GM12878 (cell line): ENCODE results near the gene GPR39. TPM values are rescaled to one million over a fixed set of nuclear protein-coding genes. Genes with fewer than 3 reads are reported as not detected.

Experiments
- ATAC-seq: fragments of 200-7000 bp; cut with Tn5 transposase; 3 replicates; pipeline ENCODE4 v1.9.1; 2020; ENCODE audit warnings: mild to moderate bottlenecking, moderate library complexity
- BruUV-seq: library from RNA; stranded (reverse); fragments of 400-500 nt; replicated peaks from 2 replicates; lab custom pipeline; 2021; lab: Mats Ljungman, UMichigan
- CTCF ChIA-PET: fragments of 300-600 bp; sonication (Branson Sonifier 250); formaldehyde crosslinking; extraction: SDS; loops from one replicate; lab custom pipeline; 2021; ENCODE audit warnings: inconsistent platforms; lab: Yijun Ruan, JAX
- POLR2A ChIA-PET: fragments of 350-600 bp; formaldehyde crosslinking; extraction: SDS; loops from one replicate; lab custom pipeline; 2021; ENCODE audit warnings: inconsistent platforms; lab: Charles Lee
- RAD21 ChIA-PET: fragments of 300-600 bp; sonication (Branson Sonifier 250); formaldehyde crosslinking; loops from one replicate; lab custom pipeline; 2023; ENCODE audit warnings: antibody characterized with exemption; ENCODE audit not compliant: unreplicated experiment; lab: Charles Lee
- SMC1A ChIA-PET: fragments of 300-600 bp; sonication (Branson Sonifier 250); formaldehyde crosslinking; loops from one replicate; lab custom pipeline; 2023; ENCODE audit not compliant: unreplicated experiment, uncharacterized antibody; lab: Charles Lee
- DNase-seq: peaks from one replicate; pipeline ENCODE4 v3.0.0-alpha.2; 2011; ENCODE audit warnings: low read depth, low spot score
- FAIRE-seq: peaks from 3 replicates; lab custom pipeline; 2011; peaks lifted over from hg19 to GRCh38; lab: Jason Lieb, UNC
- H2AFZ ChIP-seq: 2 replicates; pipeline ENCODE4 v1.6.0; 2011; ENCODE audit warnings: low read depth, low read length, control low read depth; ENCODE audit not compliant: control insufficient read depth
- H3K27ac ChIP-seq: 2 replicates; pipeline ENCODE4 v1.5.1; 2011; ENCODE audit warnings: control low read depth; ENCODE audit not compliant: control insufficient read depth, insufficient read depth
- H3K27me3 ChIP-seq, 2 experiments: replicated peaks in 1 of 2; 2 replicates each; pipeline versions ENCODE4 v1.6.0 to v1.6.1; 2011; ENCODE audit warnings: low read length in 1 of 2; ENCODE audit not compliant: control insufficient read depth in 2 of 2, insufficient read depth in 2 of 2
- H3K36me3 ChIP-seq, 2 experiments: 2 replicates each; pipeline ENCODE4 v1.5.1; 2011; ENCODE audit warnings: low read length in 1 of 2; ENCODE audit not compliant: control insufficient read depth in 2 of 2, insufficient read depth in 2 of 2
- H3K4me1 ChIP-seq: 2 replicates; pipeline ENCODE4 v1.6.1; 2011; ENCODE audit warnings: mild to moderate bottlenecking, low read length, moderate library complexity, mixed read lengths; ENCODE audit not compliant: control insufficient read depth, insufficient read depth
- H3K4me2 ChIP-seq: 2 replicates; pipeline ENCODE4 v1.6.0; 2011; ENCODE audit warnings: control low read depth; ENCODE audit not compliant: control insufficient read depth, insufficient read depth
- H3K4me3 ChIP-seq: fragments of 200-600 bp; sonication (generic); 2 replicates; pipeline ENCODE4 v1.5.1; 2016
- H3K79me2 ChIP-seq: 2 replicates; pipeline ENCODE4 v1.6.0; 2011; ENCODE audit warnings: low read length; ENCODE audit not compliant: control insufficient read depth, insufficient read depth
- H3K9ac ChIP-seq: 2 replicates; pipeline ENCODE4 v1.8.0; 2011; ENCODE audit warnings: low read length, control low read depth, mixed read lengths; ENCODE audit not compliant: control insufficient read depth, insufficient read depth
- H3K9me3 ChIP-seq: replicated peaks from 3 replicates; pipeline ENCODE4 v1.5.1; 2011; ENCODE audit warnings: mild to moderate bottlenecking, low read length; ENCODE audit not compliant: control insufficient read depth, insufficient read depth
- H4K20me1 ChIP-seq: 2 replicates; pipeline ENCODE4 v1.6.0; 2011; ENCODE audit not compliant: control insufficient read depth, insufficient read depth
- BCL11A ChIP-seq: IDR thresholded peaks from 2 replicates; pipeline ENCODE4 v1.6.1; 2011; ENCODE audit warnings: low read depth, low read length
- CTCF ChIP-seq, 3 experiments: IDR thresholded peaks in 2 of 3; conservative IDR thresholded peaks in 1 of 3; 2 replicates each; pipeline ENCODE4 v1.5.1; 2011; ENCODE audit warnings: low read depth in 3 of 3, low read length in 3 of 3, mild to moderate bottlenecking in 3 of 3, control low read depth in 2 of 3, moderate library complexity in 2 of 3, inconsistent platforms in 1 of 3, mixed read lengths in 1 of 3; ENCODE audit not compliant: control insufficient read depth in 2 of 3, insufficient read depth in 1 of 3; ENCODE audit errors: extremely low read depth in 1 of 3
- SMC3 ChIP-seq: IDR thresholded peaks from 2 replicates; pipeline ENCODE4 v1.6.1; 2011; ENCODE audit warnings: low read length, improper control_type of control experiment, borderline replicate concordance
- WGBS: methylation state at CpG from one replicate; pipeline ENCODE4 v1.1.6; 2016; ENCODE audit warnings: low lambda C conversion rate; ENCODE audit not compliant: insufficient replicate concordance, insufficient coverage; ENCODE audit errors: missing lambda C conversion rate; 5-methylcytosine and 5-hydroxymethylcytosine counted together
- in situ Hi-C: fragments of 300-500 bp; cut with MboI; formaldehyde crosslinking; loops from 9 replicates; pipeline ENCODE4 v1.14.3; 2018; ENCODE audit warnings: mixed read lengths
- intact Hi-C: fragments of 100-400 bp; cut with micrococcal nuclease; formaldehyde crosslinking; loops from one replicate; pipeline ENCODE4 v1.14.2; 2022; ENCODE audit not compliant: unreplicated experiment
- polyA plus RNA-seq, 11 experiments: library from polyadenylated mRNA; depleted of rRNA in 4 of 11; unstranded in 6 of 11; stranded (reverse) in 5 of 11; fragments of >200 nt; fragmentation: Nextera tagmentation in 4 of 11; fragmentation: Illumina TruSeq in 1 of 11; extraction: Ambion mirVana in 4 of 11; extraction: Trizol in 1 of 11; gene quantifications; 1 replicate in 1 of 11; 2 replicates in 10 of 11; pipeline versions ENCODE4 v1.2.1 to v1.2.3, GENCODE V29; 2011 to 2016; ENCODE audit warnings: inconsistent platforms in 2 of 11, missing spikeins in 2 of 11, low read depth in 1 of 11
- total RNA-seq, 4 experiments: library from RNA; depleted of rRNA in 3 of 4; stranded (reverse); fragments of >200 nt in 3 of 4; fragmentation: Illumina TruSeq in 1 of 4; extraction: Trizol in 1 of 4; gene quantifications; 2 replicates each; pipeline versions ENCODE4 v1.2.1 to v1.2.3, GENCODE V29; 2013 to 2021

Gene GPR39
- total and polyA plus RNA-seq, 10 of the 15 experiments (the other 5 are each of a cell fraction or from before 2014, with no cell fraction given), result 0.05 to 0.23 TPM; not detected in 8

DNA sequence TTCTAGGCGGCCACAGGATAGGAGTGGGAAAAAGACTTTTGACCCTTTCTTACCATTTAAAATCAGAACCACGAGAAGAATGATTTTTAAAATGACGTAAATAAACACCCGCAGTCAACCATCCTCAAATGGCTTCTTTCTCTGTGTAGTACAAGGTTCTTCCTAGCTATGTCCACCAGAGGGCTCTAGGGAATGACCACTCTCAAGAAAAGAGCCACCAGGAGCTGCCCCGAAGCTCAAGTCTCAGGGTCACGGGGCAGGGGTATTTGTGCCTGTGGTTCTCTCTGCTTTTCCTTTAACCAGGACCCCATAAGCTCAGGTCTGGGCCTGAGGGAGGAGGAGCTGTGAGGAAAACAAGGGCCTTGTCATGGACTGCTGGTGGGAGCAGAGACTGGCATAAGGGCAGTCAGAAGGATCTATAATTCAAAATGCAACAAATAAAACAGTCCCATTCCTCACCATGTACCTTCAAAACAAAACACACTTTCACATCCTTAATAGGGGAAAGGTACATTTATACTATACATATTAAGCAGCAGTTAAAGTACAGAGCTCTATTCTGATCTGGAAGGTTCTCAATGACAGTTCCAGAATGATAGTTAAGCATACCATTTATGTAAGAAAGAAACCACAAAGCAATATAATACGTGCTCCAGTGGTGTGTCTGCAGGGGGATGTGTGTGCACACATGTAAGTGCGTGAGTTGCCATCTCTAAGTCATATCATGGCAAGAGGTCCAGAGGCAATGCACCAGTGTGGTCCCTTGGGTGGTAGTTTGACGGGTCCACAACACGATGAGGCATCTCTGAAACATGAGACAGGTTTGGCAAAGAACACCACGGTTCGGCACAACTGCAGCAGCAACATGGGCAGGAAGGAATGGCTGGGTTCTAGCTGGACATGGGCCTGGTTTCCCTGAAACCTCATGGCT lies 234.8 kb downstream of the GPR39 start:
- ChIA-PET RAD21 (interaction anchor here (0.9 to 3.5 kb wide), 5 partner anchors 202 to 909 kb away, joined by 3 to 12 read pairs (median 4); no protein-coding TSS in a partner anchor), SMC1A (interaction anchor here (0.8 to 2.8 kb wide), 11 partner anchors 9 to 1128 kb away, joined by 3 to 13 read pairs (median 4); no protein-coding TSS in a partner anchor)

More for the DNA sequence above, 234.8 kb downstream of the GPR39 start:
- FAIRE-seq (no peak), DNase-seq (no peak), ATAC-seq (peak; percentile 83)
- no TSS peak for BruUV-seq
- H3K27ac ChIP-seq, result no peak overlapping the region
- no peak overlapping the region for H2AFZ ChIP-seq
- no peaks in the 10 kb centered on the region for H3K4me1 ChIP-seq
- no peaks in the 10 kb centered on the region for H4K20me1 ChIP-seq
- H3K9ac ChIP-seq, result no peak overlapping the region
- no peak overlapping the region for H3K4me3 ChIP-seq
- intact Hi-C loops (loop anchor here (1.0 to 2.0 kb wide), 3 partner anchors 27 to 1193 kb away; no protein-coding TSS in a partner anchor), in situ Hi-C loops (no loop called here)
- H3K27me3 ChIP-seq, result no peaks in the 10 kb centered on the region; a peak in 1 of 4 replicates
- TF ChIP-seq CTCF (IDR thresholded peaks at IDR 0.05 in 2 of 3, conservative IDR thresholded peaks at IDR 0.05 in 1 of 3; ENCODE audit: control insufficient read depth in 2 of 3, extremely low read depth in 1 of 3, insufficient read depth in 1 of 3, low read depth in 3 of 3, low read length in 3 of 3), result peak in 2 of 3 experiments; percentile 38 to 50; a peak in 3 of 6 replicates
- no peak for TF ChIP-seq BCL11A
- peak; percentile 47; the same call in 1 of the 2 replicates for TF ChIP-seq SMC3
- CTCF ChIA-PET, result interaction anchor here (0.5 to 2.3 kb wide), 16 partner anchors 8 to 1129 kb away, joined by 3 to 19 read pairs (median 4); no protein-coding TSS in a partner anchor
- no peak overlapping the region for H3K4me2 ChIP-seq
- no peaks in the 10 kb centered on the region for H3K9me3 ChIP-seq
- WGBS, result 24% methylated on average over 12 of the region's 12 CpGs
- no peaks in the 10 kb centered on the region for H3K79me2 ChIP-seq
- H3K36me3 ChIP-seq, result no peaks in the 10 kb centered on the region
- POLR2A ChIA-PET, result no interaction called here
